BJ (cell line): ENCODE measurements around the gene BHMT. TPM values are rescaled to one million over a fixed set of nuclear protein-coding genes. Genes with fewer than 3 reads are reported as not detected.
"Not testable (repeated sequence)": the region's sequence is repeated elsewhere in the genome, so short reads cannot be mapped to it uniquely, and the experiment has no call there.

ENCODE experiments used
- CTCF ChIA-PET: fragments of 350-600 bp; formaldehyde crosslinking; extraction: SDS; loops from one replicate; lab custom pipeline; 2021; ENCODE audit warnings: antibody characterized with exemption, inconsistent platforms; lab: Yijun Ruan, JAX
- POLR2A ChIA-PET: fragments of 300-600 bp; sonication (Branson Sonifier 250); formaldehyde crosslinking; extraction: SDS; loops from one replicate; lab custom pipeline; 2021; ENCODE audit warnings: antibody characterized with exemption; lab: Charles Lee
- DNase-seq: peaks from one replicate; pipeline ENCODE4 v3.0.0-alpha.2; 2011; ENCODE audit warnings: low read depth
- H3K27me3 ChIP-seq: 2 replicates; pipeline ENCODE4 v1.6.0; 2011; ENCODE audit warnings: low read length; ENCODE audit not compliant: control insufficient read depth, insufficient read depth
- H3K36me3 ChIP-seq: 2 replicates; pipeline ENCODE4 v1.5.1; 2011; ENCODE audit warnings: low read length; ENCODE audit not compliant: control insufficient read depth, insufficient read depth
- H3K4me3 ChIP-seq: 2 replicates; pipeline ENCODE4 v1.5.1; 2011; ENCODE audit warnings: low read depth, mild to moderate bottlenecking, control low read depth, low read length
- CTCF ChIP-seq: IDR thresholded peaks from 2 replicates; pipeline ENCODE4 v1.5.1; 2011; ENCODE audit warnings: low read depth, mild to moderate bottlenecking, control low read depth, inconsistent platforms, low read length, moderate library complexity; ENCODE audit not compliant: insufficient read depth
- polyA plus RNA-seq: library from polyadenylated mRNA; depleted of rRNA; stranded (reverse); fragments of >200 nt; gene quantifications from 2 replicates; pipeline ENCODE4 v1.2.3, GENCODE V29; 2011

BHMT gene
- polyA plus RNA-seq, 1 experiment, result not detected

- DNase-seq, result no peak
- Histone ChIP-seq H3K27me3 (no peaks in the 10 kb centered on the region), H3K36me3 (no peaks in the 10 kb centered on the region), H3K4me3 (no peak overlapping the region)
- ChIA-PET POLR2A (no interaction called here), CTCF (interaction anchor here (0.9 kb wide), 1 partner anchor 21 kb away, joined by 3 read pairs; no protein-coding TSS in a partner anchor)
- no peak for TF ChIP-seq CTCF
These were observed 37.8 kb downstream of the BHMT start for GRCh38 chr5:79149433-79149832.

DNA sequence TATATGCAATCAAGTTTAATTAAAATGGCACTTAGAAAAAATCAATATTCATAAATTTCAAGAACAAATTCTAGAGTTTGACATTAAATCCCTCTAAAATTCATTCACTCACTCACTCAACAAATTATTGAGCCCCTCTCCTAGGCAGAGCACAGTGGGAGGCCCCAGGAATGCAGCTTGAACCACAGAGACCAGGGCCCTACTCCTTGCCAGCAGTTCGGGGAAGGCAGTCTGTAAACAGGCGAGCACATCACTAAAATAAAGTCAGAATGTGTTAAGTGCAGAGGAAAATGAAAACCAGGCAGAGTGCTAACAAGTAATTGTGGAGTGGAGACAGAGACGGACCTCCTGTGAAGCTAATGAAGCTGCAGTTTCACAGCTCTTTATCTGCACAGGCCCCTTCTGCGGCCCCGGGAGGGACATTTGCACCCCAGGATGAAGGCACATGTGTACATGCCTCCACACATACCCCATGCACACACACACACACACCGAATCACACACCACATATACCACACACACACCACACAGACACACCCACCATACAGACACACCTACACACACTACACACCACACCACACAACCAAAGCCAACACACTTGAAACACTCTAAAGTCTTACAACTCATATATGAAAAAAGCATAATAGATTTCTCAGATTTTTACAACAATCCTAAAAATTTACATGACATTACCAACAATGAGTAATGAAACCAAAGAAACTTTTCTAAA, 40.5 kb downstream of the BHMT start:
- CTCF ChIA-PET, result interaction anchor here (0.8 kb wide), 1 partner anchor 14 kb away, joined by 3 read pairs; no protein-coding TSS in a partner anchor
- TF ChIP-seq CTCF, result no peak
- POLR2A ChIA-PET, result no interaction called here
- DNase-seq, result no peak
- Histone ChIP-seq H3K36me3 (no peaks in the 10 kb centered on the region), H3K4me3 (no peak overlapping the region), H3K27me3 (no peaks in the 10 kb centered on the region)

DNA sequence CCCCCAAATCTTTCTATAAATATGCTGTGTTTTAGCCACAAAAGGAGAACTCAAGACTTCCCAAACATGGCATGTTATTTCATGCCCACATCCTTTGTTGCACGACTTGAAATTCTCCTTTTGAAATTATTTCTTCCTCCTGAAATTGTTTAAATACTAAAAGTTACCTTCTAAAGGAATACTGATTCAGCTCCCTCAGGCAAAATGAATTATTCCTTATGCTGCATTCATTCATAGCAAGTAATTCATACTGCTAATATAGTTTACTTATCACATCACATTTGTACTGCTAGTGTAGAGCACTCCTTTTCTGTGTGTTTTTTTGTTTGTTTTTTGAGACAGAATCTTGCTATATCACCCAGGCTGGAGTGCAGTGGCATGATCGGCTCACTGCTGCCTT, 45.7 kb downstream of the BHMT start:
- CTCF ChIA-PET, result interaction anchor here (0.8 to 2.3 kb wide), 4 partner anchors 24 to 238 kb away, joined by 3 to 10 read pairs (median 4); no protein-coding TSS in a partner anchor
- Histone ChIP-seq H3K4me3 (no peak overlapping the region), H3K27me3 (no peaks in the 10 kb centered on the region), H3K36me3 (no peaks in the 10 kb centered on the region)
- no peak for TF ChIP-seq CTCF
- no peak for DNase-seq
- POLR2A ChIA-PET, result no interaction called here

DNA sequence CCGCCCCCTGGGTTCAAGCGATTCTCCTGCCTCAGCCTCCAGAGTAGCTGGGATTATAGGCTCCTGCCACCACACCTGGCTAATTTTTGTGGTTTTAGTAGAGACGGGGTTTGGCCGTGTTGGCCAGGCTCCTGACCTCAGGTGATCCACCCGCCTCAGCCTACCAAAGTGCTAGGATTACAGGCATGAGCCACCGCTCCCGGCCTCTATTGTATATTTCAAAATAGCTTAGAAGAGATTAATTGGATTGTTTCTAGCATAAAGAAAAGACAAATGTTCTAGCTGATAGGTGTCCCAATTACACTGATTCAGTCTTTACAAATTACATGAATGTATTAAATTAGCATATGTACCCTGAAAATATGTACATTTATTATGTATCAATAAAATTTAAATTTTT, 50.0 kb downstream of the BHMT start:
- CTCF ChIA-PET, result interaction anchor here (1.3 kb wide), 1 partner anchor 20 kb away, joined by 3 read pairs; no protein-coding TSS in a partner anchor
- POLR2A ChIA-PET, H3K4me3 ChIP-seq, H3K36me3 ChIP-seq, DNase-seq, H3K27me3 ChIP-seq: not testable (repeated sequence)

DNA sequence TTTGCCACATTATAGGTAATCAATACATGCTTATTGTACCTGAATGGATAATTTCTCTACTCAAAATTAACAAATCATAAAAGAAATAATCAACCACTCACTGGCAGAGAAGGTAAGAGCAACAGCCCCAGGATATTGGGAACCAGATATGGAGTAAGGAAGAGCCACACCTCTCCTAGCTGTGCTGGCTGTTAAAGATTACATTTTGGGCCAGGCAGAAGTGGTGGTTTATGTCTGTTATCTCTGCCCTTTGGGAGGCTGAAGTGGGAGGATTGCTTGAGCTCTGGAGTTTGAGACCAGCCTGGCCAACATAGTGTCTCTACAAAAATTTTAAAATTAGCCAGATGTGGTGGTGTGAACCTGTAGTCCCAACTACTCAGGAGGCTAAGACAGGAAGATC, 56.4 kb downstream of the BHMT start:
- H3K27me3 ChIP-seq, result no peaks in the 10 kb centered on the region
- POLR2A ChIA-PET, result no interaction called here
- no peaks in the 10 kb centered on the region for H3K36me3 ChIP-seq
- CTCF ChIA-PET, result interaction anchor here (1.8 kb wide), 1 partner anchor 36 kb away, joined by 5 read pairs; no protein-coding TSS in a partner anchor
- no peak for DNase-seq
- no peak overlapping the region for H3K4me3 ChIP-seq
- TF ChIP-seq CTCF, result no peak
